Measurements from ENCODE around the gene ZNF529. TPM values are rescaled to one million over a fixed set of nuclear protein-coding genes. Genes with fewer than 3 reads are reported as not detected.

Gene ZNF529
- total and polyA plus RNA-seq, 12 donors: 3.4 to 18.4 (median 14.4) TPM

- Histone ChIP-seq H3K27me3 (no peaks in the 10 kb centered on the region), H3K4me1 (peaks cover 3 to 26% (median 19%) of the 10 kb centered on the region in 9 donors), H3K9me3 (peaks cover 0 to 73% (median 0%) of the 10 kb centered on the region in 11 donors), H3K4me3 (peak overlapping the region in 5 of 10 donors; percentile 69 to 87 (median 81)), H3K27ac (no peak overlapping the region), H3K36me3 (peaks cover 0 to 70% (median 37%) of the 10 kb centered on the region in 9 donors)
- intact Hi-C loops (cut with DNase I): loop anchor here in 3 of 10 donors (5.0 to 10.0 kb wide), 3 partner anchors 47 to 260 kb away; partner anchors contain the start of genes ZNF260 (in 2 of the 3), ZNF567 (in 1 of the 3) and ZNF790 (in 1 of the 3)
- WGBS, 2 donors: 76 to 80% methylated on average over 2 of the region's 2 CpGs
- no peak for TF ChIP-seq CTCF (IDR thresholded peaks at IDR 0.05)
- DNase-seq (no peak), ATAC-seq (no peak)
These were observed 1.6 kb upstream of the ZNF529 start for GRCh38 chr19:36574741-36575140.

GRCh38 chr19:36573895-36574720 is 1.0 kb upstream of the ZNF529 start:
- no peak for TF ChIP-seq CTCF (IDR thresholded peaks at IDR 0.05)
- WGBS, 2 donors: 25 to 29% methylated on average over 18 of the region's 18 CpGs
- DNase-seq: no peak
- Histone ChIP-seq H3K36me3 (peaks cover 0 to 70% (median 37%) of the 10 kb centered on the region in 9 donors), H3K27me3 (no peaks in the 10 kb centered on the region), H3K4me3 (peak overlapping the region; percentile 69 to 89 (median 83)), H3K4me1 (peaks cover 3 to 26% (median 19%) of the 10 kb centered on the region in 9 donors), H3K9me3 (peaks cover 0 to 73% (median 0%) of the 10 kb centered on the region in 11 donors), H3K27ac (peak overlapping the region; percentile 17 to 91 (median 87))
- intact Hi-C loops (cut with DNase I): loop anchor here in 3 of 10 donors (1.0 to 10.0 kb wide), 4 partner anchors 31 to 261 kb away; partner anchors contain the start of genes ZNF260 (in 2 of the 3), ZNF382 (in 1 of the 3), ZNF567 (in 1 of the 3) and ZNF790 (in 1 of the 3)
- peak in 3 of 8 donors; percentile 5 to 37 (median 27) for ATAC-seq

GRCh38 chr19:36572593-36573019 is 486 bp downstream of the ZNF529 start:
- H3K36me3 ChIP-seq: peaks cover 0 to 70% (median 37%) of the 10 kb centered on the region in 9 donors
- whole genome bisulfite sequencing, 2 donors: 0 to 4% methylated on average over 11 of the region's 11 CpGs
- peaks cover 0 to 76% (median 9%) of the 10 kb centered on the region in 11 donors for H3K9me3 ChIP-seq
- H3K27me3 ChIP-seq: no peaks in the 10 kb centered on the region
- TF ChIP-seq CTCF (IDR thresholded peaks at IDR 0.05): no peak
- peak overlapping the region in 9 of 10 donors; percentile 82 to 91 (median 87) for H3K27ac ChIP-seq
- peak overlapping the region; percentile 69 to 89 (median 83) for H3K4me3 ChIP-seq
- no peak for ATAC-seq
- intact Hi-C loops (cut with DNase I): loop anchor here in 3 of 10 donors (1.0 to 10.0 kb wide), 4 partner anchors 33 to 262 kb away; partner anchors contain the start of genes ZNF260 (in 2 of the 3), ZNF382 (in 1 of the 3), ZNF567 (in 1 of the 3) and ZNF790 (in 1 of the 3)
- no peak for DNase-seq
- peaks cover 3 to 26% (median 19%) of the 10 kb centered on the region in 9 donors for H3K4me1 ChIP-seq

GRCh38 chr19:36564391-36564790 is 8.7 kb downstream of the ZNF529 start:
- no peak overlapping the region for H3K4me3 ChIP-seq
- DNase-seq (no peak), ATAC-seq (no peak)
- peaks cover 0 to 100% (median 78%) of the 10 kb centered on the region in 11 donors for H3K9me3 ChIP-seq
- TF ChIP-seq CTCF (IDR thresholded peaks at IDR 0.05): no peak
- peaks cover 0 to 100% (median 54%) of the 10 kb centered on the region in 9 donors for H3K36me3 ChIP-seq
- WGBS, 2 donors: 100% methylated on average over 1 of the region's 1 CpG
- H3K4me1 ChIP-seq: no peaks in the 10 kb centered on the region
- intact Hi-C loops (cut with DNase I): no loop called here
- H3K27me3 ChIP-seq: no peaks in the 10 kb centered on the region
- no peak overlapping the region for H3K27ac ChIP-seq
